Peyer's patch (tissue), 4 donors: ENCODE results near the gene CACNB2. TPM values are rescaled to one million over a fixed set of nuclear protein-coding genes. Genes with fewer than 3 reads are reported as not detected.
"Not testable (repeated sequence)": the region's sequence is repeated elsewhere in the genome, so short reads cannot be mapped to it uniquely, and the experiment has no call there.

Experiments used
- DNase-seq, 3 donors: peaks; one replicate each; pipeline ENCODE4 v3.0.0-alpha.2; 2017 to 2019
- H3K27ac ChIP-seq, 4 donors: fragments of 200-600 bp; sonication (generic); one replicate each; pipeline ENCODE4 v1.5.1; 2016 to 2019
- H3K27me3 ChIP-seq, 2 donors: fragments of 200-600 bp; sonication (generic); one replicate each; pipeline ENCODE4 v1.5.1; 2019
- H3K36me3 ChIP-seq, 3 donors: fragments of 200-600 bp; sonication (generic); one replicate each; pipeline ENCODE4 v1.5.1; 2016 to 2019
- H3K4me1 ChIP-seq, 4 donors: fragments of 200-600 bp; sonication (generic); one replicate each; pipeline ENCODE4 v1.5.1; 2016 to 2019
- H3K4me3 ChIP-seq, 4 donors: fragments of 200-600 bp; sonication (generic); 1 replicate in 3 of 4; 2 replicates in 1 of 4; pipeline ENCODE4 v1.5.1; 2016 to 2019; ENCODE audit warnings: mild to moderate bottlenecking in 1 of 4
- H3K9me3 ChIP-seq, 4 donors: fragments of 200-600 bp; sonication (generic); one replicate each; pipeline ENCODE4 v1.5.1; 2016 to 2019; ENCODE audit warnings: mild to moderate bottlenecking in 1 of 4
- CTCF ChIP-seq, 6 experiments: fragments of 450-650 bp in 4 of 6; fragments of 200-600 bp in 2 of 6; sonication (generic) in 1 of 6; IDR thresholded peaks; one replicate each; pipeline ENCODE4 v1.5.1; 2017 to 2019; ENCODE audit warnings: antibody characterized with exemption in 6 of 6, mild to moderate bottlenecking in 3 of 6, moderate library complexity in 1 of 6
- POLR2A ChIP-seq, 2 donors: fragments of 450-650 bp; IDR thresholded peaks; one replicate each; pipeline ENCODE4 v1.5.1; 2017; ENCODE audit warnings: antibody characterized with exemption in 2 of 2, mild to moderate bottlenecking in 2 of 2, moderate library complexity in 2 of 2
- total RNA-seq, 4 donors: library from RNA; depleted of rRNA; stranded (reverse); fragments of >200 nt; gene quantifications; one replicate each; pipeline ENCODE4 v1.1.0, GENCODE V29; 2016

CACNB2 gene
- total RNA-seq, 4 donors from 2014 or later = 35.4 to 80.8 (median 48.2) TPM

DNA sequence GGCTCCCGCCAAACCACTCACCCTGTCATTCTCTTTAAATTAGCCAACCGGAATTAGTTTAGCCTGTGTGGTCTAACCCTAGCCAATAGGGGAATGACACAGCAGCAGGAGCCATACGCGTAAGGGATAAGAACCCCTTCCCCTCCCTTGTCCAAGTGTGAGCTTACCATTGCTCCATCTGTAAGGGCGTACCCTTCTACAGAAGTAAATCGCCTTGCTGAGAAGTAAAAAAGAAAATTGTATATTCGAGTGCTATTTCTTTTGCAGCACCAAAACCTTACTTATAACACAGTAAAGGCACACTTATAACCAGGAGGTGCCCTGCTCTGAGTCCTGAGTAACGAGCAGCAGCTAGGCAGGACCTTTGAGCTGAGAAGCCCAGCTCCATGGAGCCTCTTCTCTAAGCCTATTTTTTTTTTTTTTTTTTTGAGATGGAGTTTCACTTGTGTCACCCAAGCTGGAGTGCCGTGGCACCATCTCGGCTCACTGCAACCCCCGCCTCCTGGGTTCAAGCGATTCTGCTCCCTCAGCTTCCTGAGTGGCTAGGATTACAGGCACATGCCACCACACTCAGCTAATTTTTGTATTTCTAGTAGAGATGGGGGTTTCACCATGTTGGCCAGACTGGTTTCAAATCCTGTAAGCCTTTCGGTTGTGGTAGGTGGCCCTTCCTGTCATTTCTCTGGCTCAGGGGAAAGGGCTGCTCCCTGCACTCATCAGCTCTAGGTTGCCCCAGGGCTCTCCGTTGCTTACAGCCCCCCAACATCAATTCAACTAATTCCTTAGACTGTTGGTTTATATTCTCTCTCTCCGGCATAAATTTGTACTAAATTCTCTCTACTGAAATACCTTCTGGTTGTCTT is 437.8 kb downstream of the CACNB2 start:
- TF ChIP-seq POLR2A (IDR thresholded peaks at IDR 0.05) (no peak), CTCF (IDR thresholded peaks at IDR 0.05) (no peak)
- no peak overlapping the region for H3K27ac ChIP-seq
- no peak for DNase-seq
- H3K4me3 ChIP-seq = no peak overlapping the region
- H3K36me3 ChIP-seq = peaks cover 0 to 13% (median 0%) of the 10 kb centered on the region in 3 donors
- no peaks in the 10 kb centered on the region for H3K4me1 ChIP-seq
- no peaks in the 10 kb centered on the region for H3K9me3 ChIP-seq
- H3K27me3 ChIP-seq = no peaks in the 10 kb centered on the region

GRCh38 chr10:18582803-18583202 is 442.6 kb downstream of the CACNB2 start:
- Histone ChIP-seq H3K4me3 (no peak overlapping the region), H3K4me1 (no peaks in the 10 kb centered on the region), H3K36me3 (peaks cover 0 to 21% (median 0%) of the 10 kb centered on the region in 3 donors), H3K27me3 (no peaks in the 10 kb centered on the region), H3K27ac (no peak overlapping the region), H3K9me3 (no peaks in the 10 kb centered on the region)
- DNase-seq = no peak
- TF ChIP-seq CTCF (IDR thresholded peaks at IDR 0.05) (no peak), POLR2A (IDR thresholded peaks at IDR 0.05) (no peak)

- H3K27me3 ChIP-seq = no peaks in the 10 kb centered on the region
- DNase-seq = no peak
- no peak overlapping the region for H3K4me3 ChIP-seq
- no peaks in the 10 kb centered on the region for H3K9me3 ChIP-seq
- TF ChIP-seq POLR2A (IDR thresholded peaks at IDR 0.05) (no peak), CTCF (IDR thresholded peaks at IDR 0.05) (peak in 2 of 6 experiments; percentile 7 to 15)
- no peak overlapping the region for H3K27ac ChIP-seq
- H3K4me1 ChIP-seq = no peaks in the 10 kb centered on the region
- H3K36me3 ChIP-seq = peaks cover 0 to 24% (median 0%) of the 10 kb centered on the region in 3 donors
Observed at GRCh38 chr10:18583575-18584270, 443.5 kb downstream of the CACNB2 start.

DNA sequence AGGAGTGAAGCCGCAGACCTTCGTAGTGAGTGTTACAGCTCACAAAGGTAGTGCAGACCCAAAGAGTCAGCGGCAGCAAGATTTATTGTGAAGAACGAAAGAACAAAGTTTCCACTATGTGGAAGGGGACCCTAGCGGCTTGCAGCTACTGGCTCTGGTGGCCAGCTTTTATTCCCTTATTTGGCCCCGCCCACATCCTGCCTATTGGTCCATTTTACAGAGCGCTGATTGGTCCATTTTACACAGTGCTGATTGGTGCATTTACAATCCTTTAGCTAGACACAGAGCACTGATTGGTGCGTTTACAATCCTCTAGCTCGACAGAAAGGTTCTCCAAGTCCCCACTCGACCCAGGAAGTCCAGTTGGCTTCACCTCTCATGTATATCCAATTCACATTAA is 446.4 kb downstream of the CACNB2 start:
- H3K9me3 ChIP-seq, H3K27ac ChIP-seq, DNase-seq, H3K27me3 ChIP-seq, H3K4me3 ChIP-seq, H3K4me1 ChIP-seq: not testable (repeated sequence)
- H3K36me3 ChIP-seq = peaks cover 0 to 11% (median 0%) of the 10 kb centered on the region in 3 donors

DNA sequence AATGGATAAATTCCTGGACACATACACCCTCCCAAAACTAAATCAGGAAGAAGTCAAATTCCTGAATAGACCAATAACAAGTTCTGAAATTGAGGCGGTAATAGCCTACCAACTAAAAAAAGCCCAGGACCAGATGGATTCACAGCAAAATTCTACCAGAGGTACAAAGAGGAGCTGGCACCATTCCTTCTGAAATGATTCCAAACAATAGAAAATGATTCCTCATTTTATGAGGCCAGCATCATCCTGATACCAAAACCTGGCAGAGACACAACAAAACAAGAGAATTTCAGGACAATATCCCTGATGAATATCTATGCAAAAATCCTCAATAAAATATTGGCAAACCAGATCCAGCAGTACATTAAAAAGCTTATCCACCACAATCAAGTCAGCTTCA is 450.9 kb downstream of the CACNB2 start:
- not testable (repeated sequence) for H3K4me1 ChIP-seq, H3K9me3 ChIP-seq, H3K4me3 ChIP-seq, DNase-seq, H3K27me3 ChIP-seq, H3K27ac ChIP-seq
- peaks cover 0 to 12% (median 0%) of the 10 kb centered on the region in 3 donors for H3K36me3 ChIP-seq

Other genes with a start within 250 kb of the CACNB2 start
- under 1 TPM in 1 of 4 donors, not detected in 3; 0.54 TPM for gene SLC39A12, start 188.5 kb upstream of the CACNB2 start, total RNA-seq